ENCODE data around the gene BRSK2. TPM values are rescaled to one million over a fixed set of nuclear protein-coding genes. Genes with fewer than 3 reads are reported as not detected.

BRSK2 gene
- total RNA-seq, 1 experiment from 2014 or later = 32.2 TPM

DNA sequence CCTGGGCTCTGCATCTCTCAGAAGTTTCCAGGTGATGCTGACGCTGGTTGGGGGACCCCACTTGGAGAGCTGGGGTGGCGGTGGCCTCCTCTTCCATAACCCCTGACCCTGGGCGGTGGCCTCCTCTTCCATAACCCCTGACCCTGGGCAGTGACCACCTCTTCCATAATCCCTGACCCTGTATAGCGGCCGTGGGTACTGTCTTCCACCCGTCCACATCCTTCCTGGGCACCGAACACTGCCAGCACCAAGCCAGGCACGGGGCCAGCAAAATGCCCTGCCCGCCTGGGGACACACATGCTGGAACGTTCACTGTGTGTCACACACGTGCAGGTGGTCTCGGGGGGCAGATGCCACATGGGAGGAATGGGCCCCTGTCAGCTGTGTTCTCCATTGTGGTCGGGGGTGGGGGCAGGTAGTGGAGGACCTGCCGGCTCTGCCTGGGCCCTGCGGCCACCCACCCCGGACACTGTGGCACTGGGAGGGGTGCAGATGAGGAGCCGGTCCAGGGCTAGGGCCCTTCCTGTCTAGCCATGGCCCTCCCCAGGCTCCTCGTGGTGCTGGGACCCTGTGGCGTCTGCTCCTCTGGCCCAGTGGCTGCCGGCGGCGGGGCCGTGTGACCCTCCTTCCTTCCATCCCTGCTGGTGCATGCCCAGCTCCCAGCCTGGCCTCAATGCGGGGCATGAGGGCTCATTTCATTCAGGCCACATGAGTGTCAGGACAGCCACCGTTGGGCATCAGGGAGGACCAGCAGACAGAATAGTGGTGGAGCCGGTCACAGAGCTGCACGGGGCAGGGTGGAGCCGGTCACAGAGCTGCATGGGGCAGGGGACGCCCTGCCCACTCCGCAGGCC lies 10.8 kb downstream of the BRSK2 start:
- H3K27me3 ChIP-seq (ENCODE audit: control insufficient read depth, insufficient read depth, low read length) = no peaks in the 10 kb centered on the region
- ChIA-PET CTCF (no interaction called here), POLR2A (no interaction called here)
- H3K36me3 ChIP-seq (ENCODE audit: control insufficient read depth, insufficient read depth, low read length) = no peaks in the 10 kb centered on the region
- DNase-seq (ENCODE audit: low read depth, low spot score) (no peak), ATAC-seq (0 out of 2 replicates have a peak, but pooled peaks have one; percentile 6)
- no peaks in the 10 kb centered on the region for H3K9me3 ChIP-seq (ENCODE audit: control insufficient read depth, insufficient read depth, low read depth, low read length)
- in situ Hi-C loops (cut with HindIII; ENCODE audit: low pct_unique_long_range_greater_than_20kb, low sequenced_read_pairs) (no loop called here), intact Hi-C loops (cut with micrococcal nuclease; ENCODE audit: unreplicated experiment) (no loop called here)
- no peak overlapping the region for H3K4me3 ChIP-seq (ENCODE audit: low read depth in 2 of 2, low read length in 2 of 2)
- BruUV-seq (replicated peaks) = no TSS peak
- peaks cover 10% of the 10 kb centered on the region for H3K4me1 ChIP-seq (ENCODE audit: control insufficient read depth, insufficient read depth, low read length)
- H3K27ac ChIP-seq (ENCODE audit: low read length) = no peak overlapping the region
- TF ChIP-seq, protein P1, sequence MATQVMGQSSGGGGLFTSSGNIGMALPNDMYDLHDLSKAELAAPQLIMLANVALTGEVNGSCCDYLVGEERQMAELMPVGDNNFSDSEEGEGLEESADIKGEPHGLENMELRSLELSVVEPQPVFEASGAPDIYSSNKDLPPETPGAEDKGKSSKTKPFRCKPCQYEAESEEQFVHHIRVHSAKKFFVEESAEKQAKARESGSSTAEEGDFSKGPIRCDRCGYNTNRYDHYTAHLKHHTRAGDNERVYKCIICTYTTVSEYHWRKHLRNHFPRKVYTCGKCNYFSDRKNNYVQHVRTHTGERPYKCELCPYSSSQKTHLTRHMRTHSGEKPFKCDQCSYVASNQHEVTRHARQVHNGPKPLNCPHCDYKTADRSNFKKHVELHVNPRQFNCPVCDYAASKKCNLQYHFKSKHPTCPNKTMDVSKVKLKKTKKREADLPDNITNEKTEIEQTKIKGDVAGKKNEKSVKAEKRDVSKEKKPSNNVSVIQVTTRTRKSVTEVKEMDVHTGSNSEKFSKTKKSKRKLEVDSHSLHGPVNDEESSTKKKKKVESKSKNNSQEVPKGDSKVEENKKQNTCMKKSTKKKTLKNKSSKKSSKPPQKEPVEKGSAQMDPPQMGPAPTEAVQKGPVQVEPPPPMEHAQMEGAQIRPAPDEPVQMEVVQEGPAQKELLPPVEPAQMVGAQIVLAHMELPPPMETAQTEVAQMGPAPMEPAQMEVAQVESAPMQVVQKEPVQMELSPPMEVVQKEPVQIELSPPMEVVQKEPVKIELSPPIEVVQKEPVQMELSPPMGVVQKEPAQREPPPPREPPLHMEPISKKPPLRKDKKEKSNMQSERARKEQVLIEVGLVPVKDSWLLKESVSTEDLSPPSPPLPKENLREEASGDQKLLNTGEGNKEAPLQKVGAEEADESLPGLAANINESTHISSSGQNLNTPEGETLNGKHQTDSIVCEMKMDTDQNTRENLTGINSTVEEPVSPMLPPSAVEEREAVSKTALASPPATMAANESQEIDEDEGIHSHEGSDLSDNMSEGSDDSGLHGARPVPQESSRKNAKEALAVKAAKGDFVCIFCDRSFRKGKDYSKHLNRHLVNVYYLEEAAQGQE (IDR thresholded peaks at IDR 0.05; ENCODE audit: insufficient read depth in 1 of 2, low read depth in 2 of 2, low read length in 1 of 2) = no peak; a peak in 1 of 4 replicates
- TF ChIP-seq POLR2AphosphoS5 (IDR thresholded peaks at IDR 0.05; ENCODE audit: low read depth, low read length) (no peak), SIN3A (IDR thresholded peaks at IDR 0.05; ENCODE audit: borderline replicate concordance, insufficient read depth, low read depth, low read length) (no peak), CTCF (IDR thresholded peaks at IDR 0.05) (no peak), TCF7L2 (IDR thresholded peaks at IDR 0.05; ENCODE audit: low read depth, low read length) (no peak)

- TF ChIP-seq SIN3A (IDR thresholded peaks at IDR 0.05; ENCODE audit: borderline replicate concordance, insufficient read depth, low read depth, low read length) (no peak), POLR2AphosphoS5 (IDR thresholded peaks at IDR 0.05; ENCODE audit: low read depth, low read length) (no peak), TCF7L2 (IDR thresholded peaks at IDR 0.05; ENCODE audit: low read depth, low read length) (no peak), CTCF (IDR thresholded peaks at IDR 0.05) (no peak)
- TF ChIP-seq, protein P1 (IDR thresholded peaks at IDR 0.05; ENCODE audit: insufficient read depth in 1 of 2, low read depth in 2 of 2, low read length in 1 of 2) = no peak
- Histone ChIP-seq H3K9me3 (ENCODE audit: control insufficient read depth, insufficient read depth, low read depth, low read length) (no peaks in the 10 kb centered on the region), H3K27me3 (ENCODE audit: control insufficient read depth, insufficient read depth, low read length) (no peaks in the 10 kb centered on the region), H3K4me3 (ENCODE audit: low read depth in 2 of 2, low read length in 2 of 2) (no peak overlapping the region), H3K36me3 (ENCODE audit: control insufficient read depth, insufficient read depth, low read length) (no peaks in the 10 kb centered on the region), H3K4me1 (ENCODE audit: control insufficient read depth, insufficient read depth, low read length) (peaks cover 13% of the 10 kb centered on the region), H3K27ac (ENCODE audit: low read length) (no peak overlapping the region)
- intact Hi-C loops (cut with micrococcal nuclease; ENCODE audit: unreplicated experiment) = no loop called here
- DNase-seq (ENCODE audit: low read depth, low spot score) (no peak), ATAC-seq (no peak)
- in situ Hi-C loops (cut with HindIII; ENCODE audit: low pct_unique_long_range_greater_than_20kb, low sequenced_read_pairs) = no loop called here
- ChIA-PET POLR2A (no interaction called here), CTCF (no interaction called here)
- no TSS peak for BruUV-seq (replicated peaks)
Observed at GRCh38 chr11:1401171-1401445, 11.4 kb downstream of the BRSK2 start.
